ENCODE results near the gene COL17A1.

COL17A1 gene

DNA sequence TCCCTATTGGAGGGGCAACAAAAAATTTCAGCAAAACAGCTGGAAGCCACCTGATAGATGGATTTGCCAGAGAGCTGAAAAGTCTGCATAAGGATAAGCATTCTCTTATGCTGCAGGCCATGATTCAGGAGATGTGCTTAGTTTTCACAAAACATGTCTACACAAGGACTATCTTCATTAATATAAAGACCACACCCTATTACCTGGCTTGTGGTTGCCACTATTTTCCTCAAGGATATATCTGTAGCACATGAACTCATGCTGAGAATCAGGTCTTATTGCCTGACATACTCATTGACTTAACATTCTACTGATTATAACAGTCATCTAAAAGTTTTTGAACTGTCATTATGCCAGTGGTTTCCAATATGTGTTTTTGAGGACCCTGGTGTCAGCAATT lies 7.1 kb upstream of the COL17A1 start:
- TF ChIP-seq EZH2 (optimal IDR thresholded peaks at IDR 0.05; ENCODE audit: low read depth, low read length) (no peak), EZH2phosphoT487 (IDR thresholded peaks at IDR 0.05; ENCODE audit: low read length) (no peak)
- TF ChIP-seq, protein P1, sequence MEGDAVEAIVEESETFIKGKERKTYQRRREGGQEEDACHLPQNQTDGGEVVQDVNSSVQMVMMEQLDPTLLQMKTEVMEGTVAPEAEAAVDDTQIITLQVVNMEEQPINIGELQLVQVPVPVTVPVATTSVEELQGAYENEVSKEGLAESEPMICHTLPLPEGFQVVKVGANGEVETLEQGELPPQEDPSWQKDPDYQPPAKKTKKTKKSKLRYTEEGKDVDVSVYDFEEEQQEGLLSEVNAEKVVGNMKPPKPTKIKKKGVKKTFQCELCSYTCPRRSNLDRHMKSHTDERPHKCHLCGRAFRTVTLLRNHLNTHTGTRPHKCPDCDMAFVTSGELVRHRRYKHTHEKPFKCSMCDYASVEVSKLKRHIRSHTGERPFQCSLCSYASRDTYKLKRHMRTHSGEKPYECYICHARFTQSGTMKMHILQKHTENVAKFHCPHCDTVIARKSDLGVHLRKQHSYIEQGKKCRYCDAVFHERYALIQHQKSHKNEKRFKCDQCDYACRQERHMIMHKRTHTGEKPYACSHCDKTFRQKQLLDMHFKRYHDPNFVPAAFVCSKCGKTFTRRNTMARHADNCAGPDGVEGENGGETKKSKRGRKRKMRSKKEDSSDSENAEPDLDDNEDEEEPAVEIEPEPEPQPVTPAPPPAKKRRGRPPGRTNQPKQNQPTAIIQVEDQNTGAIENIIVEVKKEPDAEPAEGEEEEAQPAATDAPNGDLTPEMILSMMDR (IDR thresholded peaks at IDR 0.05; ENCODE audit: low read length), result no peak

DNA sequence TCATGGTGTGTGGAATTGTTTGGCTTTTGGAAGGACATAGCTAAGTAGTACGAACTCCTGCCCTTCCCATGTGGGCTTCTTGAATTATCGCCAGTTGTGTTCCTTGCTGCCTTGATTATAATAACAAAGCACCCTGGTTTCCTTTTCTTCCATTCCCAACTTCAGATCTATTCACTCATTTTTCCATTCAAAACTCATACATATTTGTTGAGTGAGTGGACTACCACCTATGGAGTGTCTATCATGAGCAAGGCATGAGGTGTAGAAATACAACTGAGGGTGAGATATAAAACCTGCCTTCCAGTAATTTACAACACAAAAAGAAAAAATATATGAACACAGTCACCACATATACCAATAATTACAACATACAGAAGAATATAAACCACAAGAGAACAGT lies 4.9 kb upstream of the COL17A1 start:
- Histone ChIP-seq H3K4me2 (ENCODE audit: low read depth, low read length) (no peak overlapping the region), H3K27me3 (replicated peaks; ENCODE audit: insufficient read depth, low read length) (no peaks in the 10 kb centered on the region), H3K36me3 (replicated peaks; ENCODE audit: insufficient read depth, low read length) (no peaks in the 10 kb centered on the region), H3K9ac (ENCODE audit: low read length) (no peak overlapping the region), H3F3A (ENCODE audit: insufficient read depth, low read length) (no peaks in the 10 kb centered on the region), H3K9me2 (replicated peaks; ENCODE audit: insufficient read depth, low read length) (no peaks in the 10 kb centered on the region), H3K4me3 (ENCODE audit: low read length) (no peak overlapping the region), H3K27ac (ENCODE audit: low read length) (no peak overlapping the region), H4K20me1 (ENCODE audit: insufficient read depth, low read length) (no peaks in the 10 kb centered on the region), H3K4me1 (ENCODE audit: low read length) (no peaks in the 10 kb centered on the region), H3K9me3 (replicated peaks; ENCODE audit: insufficient read depth, low read length) (no peaks in the 10 kb centered on the region), H2AFZ (ENCODE audit: low read length) (no peak overlapping the region), H3K79me2 (ENCODE audit: low read length) (no peaks in the 10 kb centered on the region)
- DNase-seq, result no peak
- TF ChIP-seq EZH2phosphoT487 (IDR thresholded peaks at IDR 0.05; ENCODE audit: low read length), result no peak
- TF ChIP-seq, protein P1 (IDR thresholded peaks at IDR 0.05; ENCODE audit: low read length), result no peak

More for the DNA sequence above, 7.1 kb upstream of the COL17A1 start:
- no peaks in the 10 kb centered on the region for H4K20me1 ChIP-seq (ENCODE audit: insufficient read depth, low read length)
- H3K4me3 ChIP-seq (ENCODE audit: low read length), result no peak overlapping the region
- H3F3A ChIP-seq (ENCODE audit: insufficient read depth, low read length), result no peaks in the 10 kb centered on the region
- H3K27ac ChIP-seq (ENCODE audit: low read length), result no peak overlapping the region
- H3K27me3 ChIP-seq (replicated peaks; ENCODE audit: insufficient read depth, low read length), result no peaks in the 10 kb centered on the region
- H3K9me2 ChIP-seq (replicated peaks; ENCODE audit: insufficient read depth, low read length), result no peaks in the 10 kb centered on the region
- no peaks in the 10 kb centered on the region for H3K36me3 ChIP-seq (replicated peaks; ENCODE audit: insufficient read depth, low read length)
- H3K4me1 ChIP-seq (ENCODE audit: low read length), result no peaks in the 10 kb centered on the region
- H2AFZ ChIP-seq (ENCODE audit: low read length), result no peak overlapping the region
- no peak overlapping the region for H3K4me2 ChIP-seq (ENCODE audit: low read depth, low read length)
- no peaks in the 10 kb centered on the region for H3K79me2 ChIP-seq (ENCODE audit: low read length)
- no peak overlapping the region for H3K9ac ChIP-seq (ENCODE audit: low read length)
- H3K9me3 ChIP-seq (replicated peaks; ENCODE audit: insufficient read depth, low read length), result no peaks in the 10 kb centered on the region
- no peak for DNase-seq

DNA sequence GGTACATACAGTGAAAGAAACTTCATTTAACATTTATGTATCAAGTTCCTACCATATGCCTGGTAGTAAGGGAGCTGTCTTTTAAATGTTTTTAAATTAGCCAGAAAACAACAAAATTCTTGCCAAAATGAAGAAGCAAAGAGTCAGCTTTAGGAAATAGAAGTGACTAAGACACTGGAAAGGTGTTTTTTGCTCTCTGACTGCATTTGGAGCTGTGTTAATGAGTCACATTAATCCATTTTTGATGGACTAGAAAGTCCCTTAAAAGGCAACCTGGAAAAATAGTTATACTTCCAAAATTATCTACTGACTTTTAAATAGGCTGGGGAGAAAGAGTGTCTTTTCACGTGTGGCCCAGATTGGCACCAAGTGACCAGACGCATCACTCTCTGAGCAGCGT lies 3.9 kb upstream of the COL17A1 start:
- Histone ChIP-seq H3K36me3 (replicated peaks; ENCODE audit: insufficient read depth, low read length) (no peaks in the 10 kb centered on the region), H3K27ac (ENCODE audit: low read length) (no peak overlapping the region), H3K9me3 (replicated peaks; ENCODE audit: insufficient read depth, low read length) (no peaks in the 10 kb centered on the region), H3K9ac (ENCODE audit: low read length) (no peak overlapping the region), H4K20me1 (ENCODE audit: insufficient read depth, low read length) (no peaks in the 10 kb centered on the region), H2AFZ (ENCODE audit: low read length) (no peak overlapping the region), H3K4me3 (ENCODE audit: low read length) (no peak overlapping the region), H3K27me3 (replicated peaks; ENCODE audit: insufficient read depth, low read length) (no peaks in the 10 kb centered on the region), H3K79me2 (ENCODE audit: low read length) (no peaks in the 10 kb centered on the region), H3F3A (ENCODE audit: insufficient read depth, low read length) (no peaks in the 10 kb centered on the region), H3K9me2 (replicated peaks; ENCODE audit: insufficient read depth, low read length) (no peaks in the 10 kb centered on the region), H3K4me2 (ENCODE audit: low read depth, low read length) (no peak overlapping the region), H3K4me1 (ENCODE audit: low read length) (no peaks in the 10 kb centered on the region)
- TF ChIP-seq EZH2 (optimal IDR thresholded peaks at IDR 0.05; ENCODE audit: low read depth, low read length) (no peak), EZH2phosphoT487 (IDR thresholded peaks at IDR 0.05; ENCODE audit: low read length) (no peak)
- TF ChIP-seq, protein P1 (IDR thresholded peaks at IDR 0.05; ENCODE audit: low read length), result no peak
- no peak for DNase-seq

Data from MM.1S (cell line).